NB4 (cell line): ENCODE results near the gene B3GNT9.

Experiments
- DNase-seq: peaks from one replicate; pipeline ENCODE4 v3.0.0; 2010; ENCODE audit warnings: low read depth
- H3K4me3 ChIP-seq: one replicate; pipeline ENCODE4 v1.5.1; 2011; ENCODE audit warnings: mild to moderate bottlenecking, low read depth, low read length, moderate library complexity
- CTCF ChIP-seq: IDR thresholded peaks from one replicate; pipeline ENCODE4 v1.5.1; 2012; ENCODE audit warnings: low read depth, low read length
- MAX ChIP-seq: IDR thresholded peaks from 2 replicates; pipeline ENCODE4 v1.6.1; 2011; ENCODE audit warnings: low read depth, low read length
- MYC ChIP-seq: IDR thresholded peaks from 2 replicates; pipeline ENCODE4 v1.6.1; 2011; ENCODE audit warnings: low read depth, low read length
- POLR2A ChIP-seq: IDR thresholded peaks from 2 replicates; pipeline ENCODE4 v1.6.1; 2011; ENCODE audit warnings: mild to moderate bottlenecking; ENCODE audit not compliant: insufficient read length; ENCODE audit errors: extremely low read depth

Gene B3GNT9

DNA sequence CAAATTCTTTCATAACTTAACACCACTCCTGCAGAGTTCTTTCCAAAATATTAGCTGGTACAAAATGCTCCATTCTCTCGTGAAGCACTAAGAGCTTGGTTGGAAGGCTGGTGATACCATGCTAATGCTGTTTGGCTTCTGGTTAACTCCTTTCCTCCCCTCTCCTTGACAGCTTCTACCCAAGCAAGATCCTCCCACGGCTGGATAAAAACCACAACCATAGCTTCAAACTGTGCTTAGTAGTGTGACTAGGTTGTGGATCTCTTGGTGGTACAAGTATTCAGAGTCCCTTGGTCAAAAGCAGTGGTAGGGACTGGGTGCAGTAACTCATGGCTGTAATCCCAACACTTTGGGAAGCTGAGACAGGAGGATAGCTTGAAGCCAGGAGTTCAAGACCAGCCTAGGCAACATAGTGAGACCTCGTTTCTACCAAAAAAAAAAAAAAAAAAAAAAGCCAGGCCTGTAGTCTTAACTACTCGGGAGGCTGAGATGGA lies 38.8 kb downstream of the B3GNT9 start:
- DNase-seq: peak; percentile 87
- TF ChIP-seq CTCF: no peak
- TF ChIP-seq MYC: no peak
- no peak for TF ChIP-seq POLR2A
- TF ChIP-seq MAX: no peak
- H3K4me3 ChIP-seq: no peak overlapping the region

- DNase-seq: peak; percentile 94
- TF ChIP-seq CTCF (no peak), MAX (peak; percentile 58; the same call in 1 of the 2 replicates), POLR2A (peak; percentile 89), MYC (peak; percentile 46; the same call in 1 of the 2 replicates)
Measured at GRCh38 chr16:67109407-67110135, 41.2 kb downstream of the B3GNT9 start, which contains the start of gene PHAF1. Gene PHAF1 (plus strand): TSS chr16:67109941. CDS start chr16:67110176, 235 bp downstream.

DNA sequence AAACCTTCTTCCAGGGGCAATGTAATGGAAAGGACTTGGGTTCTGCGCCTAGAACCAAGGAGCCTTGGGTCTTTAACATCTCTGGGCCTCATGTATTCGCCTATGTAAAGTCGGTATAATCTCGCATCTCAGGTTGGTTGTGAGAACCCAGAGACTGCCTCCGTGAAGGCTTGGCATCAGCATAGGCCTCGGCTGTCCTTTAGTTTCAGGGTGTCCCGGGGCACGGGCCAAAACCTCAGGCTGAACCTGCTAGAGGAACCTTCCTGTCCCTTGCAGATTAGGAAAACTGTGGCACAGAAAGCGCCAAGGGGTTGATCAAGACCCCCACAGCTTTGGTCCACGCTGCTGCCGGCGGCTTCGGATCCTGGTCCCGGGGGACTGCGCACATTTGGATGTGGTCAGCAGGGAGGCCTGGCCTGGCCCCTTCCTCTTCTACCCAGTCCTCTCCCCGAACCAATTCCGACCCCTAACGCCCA lies 41.8 kb downstream of the B3GNT9 start:
- H3K4me3 ChIP-seq: peak overlapping the region; percentile 60

More at GRCh38 chr16:67109407-67110135, 41.2 kb downstream of the B3GNT9 start, which contains the start of gene PHAF1:
- H3K4me3 ChIP-seq: peak within 1 kb of the TSS; percentile 96

GRCh38 chr16:67108489-67108888 lies 42.3 kb downstream of the B3GNT9 start:
- no peak overlapping the region for H3K4me3 ChIP-seq
- TF ChIP-seq CTCF: no peak
- TF ChIP-seq POLR2A: no peak
- TF ChIP-seq MYC: no peak
- no peak for DNase-seq

More for the DNA sequence above, 41.8 kb downstream of the B3GNT9 start:
- DNase-seq: no peak
- TF ChIP-seq MAX (no peak), CTCF (no peak), POLR2A (no peak), MYC (no peak)

GRCh38 chr16:67105881-67106280 lies 44.9 kb downstream of the B3GNT9 start:
- DNase-seq: no peak
- H3K4me3 ChIP-seq: no peak overlapping the region
- TF ChIP-seq MYC (no peak), CTCF (no peak), MAX (no peak), POLR2A (no peak)
